Stimulated activated naive CD4-positive, alpha-beta T cell treated with Interleukin-2 at 50 U/mL for 16 hours (primary cell): ENCODE measurements around the gene PKLR.
"Not testable (repeated sequence)": the region's sequence is repeated elsewhere in the genome, so short reads cannot be mapped to it uniquely, and the experiment has no call there.

ENCODE experiments used
- DNase-seq: peaks from one replicate; lab custom pipeline; 2025; lab: John Stamatoyannopoulos, UW

PKLR gene

GRCh38 chr1:155301342-155301841, at the start of gene PKLR:
PKLR (minus strand) TSS chr1:155301438; CDS start chr1:155301395, 43 bp downstream.
- DNase-seq = no peak

DNA sequence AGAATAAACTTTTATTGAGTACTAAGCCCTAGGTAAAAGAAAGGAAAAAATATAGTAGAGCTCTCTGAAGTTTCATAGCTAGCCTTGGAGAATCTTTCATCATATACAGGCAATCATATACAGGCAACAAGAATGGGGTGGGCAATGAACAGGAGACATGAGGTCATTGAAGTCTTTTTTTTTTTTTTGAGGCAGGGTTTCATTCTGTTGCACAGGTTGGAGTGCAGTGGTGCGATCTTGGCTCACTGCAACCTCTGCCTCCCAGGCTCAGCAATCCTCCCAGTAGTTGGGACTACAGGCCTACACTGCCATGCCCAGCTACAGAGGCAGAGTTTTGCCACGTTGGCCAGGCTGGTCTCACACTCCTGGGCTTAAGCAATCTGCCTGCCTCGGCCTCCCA, 41.6 kb upstream of the PKLR start:
- DNase-seq = no peak

- DNase-seq = no peak
Measured at GRCh38 chr1:155339515-155340097, 38.4 kb upstream of the PKLR start.

GRCh38 chr1:155334962-155335361, 33.7 kb upstream of the PKLR start:
- DNase-seq = no peak

DNA sequence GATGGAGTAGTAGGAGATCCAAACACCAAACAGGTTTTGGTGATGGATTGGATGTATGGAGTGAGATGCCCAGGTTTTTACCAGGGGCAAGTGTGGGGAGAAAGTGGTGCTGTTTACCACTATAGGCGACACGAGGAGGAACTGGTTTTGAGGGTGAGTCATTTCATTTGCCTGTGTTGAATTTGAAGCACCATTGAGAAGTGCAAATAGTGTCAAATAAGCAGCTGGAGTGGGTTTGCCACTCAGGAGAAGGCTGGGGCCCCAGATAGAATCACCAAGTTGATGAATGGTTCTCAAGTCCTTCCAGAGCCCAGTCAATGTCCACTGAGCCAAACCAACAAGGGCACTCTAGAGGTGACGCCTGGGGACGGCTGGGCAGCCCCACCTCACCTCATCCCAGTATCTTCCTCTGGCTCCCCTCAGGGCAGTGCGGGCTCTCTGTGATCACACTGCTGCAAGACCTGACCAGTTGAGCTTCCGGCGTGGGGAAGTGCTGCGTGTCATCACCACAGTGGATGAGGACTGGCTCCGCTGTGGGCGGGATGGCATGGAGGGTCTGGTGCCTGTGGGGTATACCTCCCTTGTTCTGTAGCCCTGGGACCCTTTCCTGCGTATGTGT, 28.9 kb upstream of the PKLR start:
- no peak for DNase-seq

- DNase-seq = not testable (repeated sequence)
Measured at GRCh38 chr1:155328856-155329255, 27.6 kb upstream of the PKLR start.

DNA sequence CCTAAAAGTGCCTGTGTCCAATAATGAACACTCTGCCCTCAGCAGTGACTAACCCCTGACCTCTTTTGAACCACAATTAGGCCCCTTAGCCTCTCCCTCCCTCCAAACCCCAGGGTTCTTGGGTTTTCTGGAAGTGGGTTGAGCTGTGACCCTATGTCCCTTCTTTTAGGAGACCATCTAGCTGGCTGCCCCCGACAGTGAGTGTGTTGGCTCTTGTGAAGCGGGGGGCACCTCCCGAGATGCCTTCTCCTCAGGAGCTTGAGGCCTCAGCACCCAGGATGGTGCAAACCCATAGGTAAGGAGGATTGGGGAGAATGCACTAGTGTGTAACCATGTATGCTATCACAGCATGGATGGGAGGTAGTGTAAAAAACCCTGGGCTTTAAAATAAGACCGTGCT, 26.7 kb upstream of the PKLR start:
- no peak for DNase-seq

DNA sequence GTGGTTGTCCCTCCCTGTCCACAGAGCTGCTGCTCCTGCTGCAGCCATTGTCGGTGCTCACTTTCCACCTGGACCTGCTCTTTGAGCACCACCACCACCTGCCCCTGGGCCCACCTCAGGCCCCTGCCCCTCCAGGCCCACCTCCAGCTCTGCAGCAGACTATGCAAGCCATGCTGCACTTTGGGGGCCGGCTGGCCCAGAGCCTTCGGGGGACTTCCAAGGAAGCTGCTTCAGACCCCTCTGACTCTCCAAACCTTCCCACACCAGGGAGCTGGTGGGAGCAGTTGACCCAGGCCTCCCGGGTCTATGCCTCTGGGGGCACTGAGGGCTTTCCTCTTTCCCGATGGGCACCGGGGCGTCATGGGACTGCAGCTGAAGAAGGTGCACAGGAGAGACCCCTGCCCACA, 25.4 kb upstream of the PKLR start:
- no peak for DNase-seq

GRCh38 chr1:155326020-155326526, 24.8 kb upstream of the PKLR start:
- DNase-seq = no peak

GRCh38 chr1:155325603-155325893, 24.3 kb upstream of the PKLR start:
- DNase-seq = no peak

GRCh38 chr1:155324717-155325602, 23.7 kb upstream of the PKLR start:
- DNase-seq = peak; percentile 21

- peak; percentile 91 for DNase-seq
Measured at GRCh38 chr1:155324037-155324716, 22.9 kb upstream of the PKLR start.

- DNase-seq = peak; percentile 71
Measured at GRCh38 chr1:155323729-155324036, 22.4 kb upstream of the PKLR start.

DNA sequence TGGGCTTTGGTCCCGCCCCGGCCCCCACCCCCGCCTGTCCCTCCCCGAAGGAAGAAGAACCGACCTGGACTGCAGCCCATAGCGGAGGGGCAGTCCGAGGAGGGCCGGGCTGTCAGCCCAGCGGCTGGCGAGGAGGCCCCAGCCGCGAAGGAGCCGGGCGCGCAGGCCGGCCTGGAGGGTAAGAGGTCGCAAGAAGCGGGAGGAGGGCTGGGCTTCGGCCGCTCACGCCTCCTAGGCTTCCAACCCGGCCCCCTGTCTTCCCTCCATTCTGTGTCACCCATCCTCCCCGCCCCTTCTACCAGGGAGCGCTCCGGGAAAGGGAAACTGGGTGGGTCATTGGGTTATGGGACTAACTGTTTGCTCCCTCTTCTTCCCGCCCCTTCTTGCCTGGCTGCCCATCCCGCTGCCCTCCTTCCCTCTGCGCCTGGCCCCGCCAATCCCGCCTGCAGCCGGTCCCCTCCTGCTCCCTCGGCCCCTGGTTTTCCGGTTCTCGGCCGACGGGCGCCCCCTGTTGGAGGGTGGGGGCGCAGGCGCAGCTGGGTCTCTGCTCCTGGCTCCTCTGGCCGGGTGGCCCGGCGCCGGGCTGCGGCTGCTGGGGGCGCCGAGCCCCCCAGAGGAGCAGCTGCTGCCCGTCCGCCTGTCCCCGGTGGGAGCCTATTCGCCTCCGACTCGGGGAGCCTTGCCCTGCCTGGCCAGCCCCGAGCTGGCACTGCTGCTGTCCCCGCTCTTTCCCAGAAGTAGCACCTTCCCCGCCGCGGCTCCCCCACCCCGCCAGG, 21.9 kb upstream of the PKLR start:
- peak; percentile 78 for DNase-seq

DNA sequence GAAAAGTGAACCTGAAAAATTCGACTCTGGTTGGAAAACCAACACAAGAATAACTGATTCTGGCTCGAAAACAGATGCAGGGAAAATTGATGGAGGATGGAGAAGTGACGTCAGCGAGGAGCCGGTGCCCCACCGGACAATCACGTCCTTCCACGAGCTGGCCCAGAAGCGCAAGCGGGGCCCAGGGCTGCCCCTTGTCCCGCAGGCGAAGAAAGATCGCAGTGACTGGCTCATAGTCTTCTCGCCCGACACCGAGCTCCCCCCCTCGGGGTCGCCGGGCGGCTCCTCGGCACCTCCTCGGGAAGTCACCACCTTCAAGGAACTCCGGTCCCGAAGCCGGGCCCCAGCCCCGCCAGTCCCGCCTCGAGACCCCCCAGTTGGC, 21.3 kb upstream of the PKLR start:
- DNase-seq = no peak

DNA sequence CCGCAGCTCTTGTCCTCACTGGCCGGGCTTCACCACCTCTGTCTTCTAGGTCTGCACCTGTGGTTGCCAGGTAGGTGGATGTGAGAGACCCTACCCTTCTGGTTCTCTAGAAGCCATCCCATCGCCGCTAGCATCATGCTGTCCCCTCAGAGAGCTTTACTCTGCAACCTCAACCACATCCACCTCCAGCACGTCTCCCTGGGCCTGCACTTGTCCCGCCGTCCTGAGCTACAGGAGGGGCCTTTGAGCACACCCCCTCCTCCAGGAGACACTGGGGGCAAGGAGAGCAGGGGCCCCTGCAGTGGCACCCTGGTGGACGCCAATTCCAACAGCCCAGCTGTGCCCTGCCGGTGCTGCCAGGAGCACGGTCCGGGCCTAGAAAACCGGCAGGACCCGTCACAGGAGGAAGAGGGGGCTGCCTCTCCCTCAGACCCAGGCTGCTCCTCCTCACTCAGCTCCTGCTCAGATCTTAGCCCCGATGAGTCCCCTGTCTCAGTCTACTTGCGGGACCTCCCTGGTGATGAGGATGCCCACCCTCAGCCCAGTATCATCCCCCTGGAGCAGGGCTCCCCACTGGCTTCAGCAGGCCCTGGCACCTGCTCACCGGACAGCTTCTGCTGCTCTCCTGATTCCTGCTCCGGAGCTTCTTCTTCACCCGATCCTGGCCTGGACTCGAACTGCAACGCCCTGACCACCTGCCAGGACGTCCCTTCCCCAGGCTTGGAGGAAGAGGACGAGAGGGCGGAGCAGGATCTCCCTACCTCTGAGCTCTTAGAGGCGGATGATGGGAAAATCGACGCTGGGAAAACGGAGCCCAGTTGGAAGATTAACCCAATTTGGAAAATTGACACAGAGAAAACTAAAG, 20.6 kb upstream of the PKLR start:
- DNase-seq = no peak

GRCh38 chr1:155320661-155321617, 19.7 kb upstream of the PKLR start, which contains the start of gene RUSC1:
RUSC1 (plus strand) TSS chr1:155320894; CDS start chr1:155321774, 880 bp downstream.
- DNase-seq = peak; percentile 60

- no peak for DNase-seq
Measured at GRCh38 chr1:155320252-155320651, 19.0 kb upstream of the PKLR start.

DNA sequence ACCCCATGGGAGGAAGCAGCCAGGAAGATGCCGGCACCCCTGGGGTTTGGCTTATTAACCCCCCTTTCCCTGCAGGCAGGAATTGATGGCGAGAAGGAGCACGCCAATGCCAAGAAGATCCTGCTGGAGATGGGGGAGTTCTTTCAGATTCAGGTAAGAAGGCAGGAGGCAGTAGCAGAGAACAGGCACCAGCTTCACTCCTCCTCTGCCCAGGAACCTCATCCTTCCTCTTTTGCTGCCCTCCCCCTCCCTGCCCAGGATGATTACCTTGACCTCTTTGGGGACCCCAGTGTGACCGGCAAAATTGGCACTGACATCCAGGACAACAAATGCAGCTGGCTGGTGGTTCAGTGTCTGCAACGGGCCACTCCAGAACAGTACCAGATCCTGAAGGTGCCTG, 18.3 kb upstream of the PKLR start:
- DNase-seq = no peak
